Measurements from ENCODE around the gene C1orf21.

C1orf21 gene

DNA sequence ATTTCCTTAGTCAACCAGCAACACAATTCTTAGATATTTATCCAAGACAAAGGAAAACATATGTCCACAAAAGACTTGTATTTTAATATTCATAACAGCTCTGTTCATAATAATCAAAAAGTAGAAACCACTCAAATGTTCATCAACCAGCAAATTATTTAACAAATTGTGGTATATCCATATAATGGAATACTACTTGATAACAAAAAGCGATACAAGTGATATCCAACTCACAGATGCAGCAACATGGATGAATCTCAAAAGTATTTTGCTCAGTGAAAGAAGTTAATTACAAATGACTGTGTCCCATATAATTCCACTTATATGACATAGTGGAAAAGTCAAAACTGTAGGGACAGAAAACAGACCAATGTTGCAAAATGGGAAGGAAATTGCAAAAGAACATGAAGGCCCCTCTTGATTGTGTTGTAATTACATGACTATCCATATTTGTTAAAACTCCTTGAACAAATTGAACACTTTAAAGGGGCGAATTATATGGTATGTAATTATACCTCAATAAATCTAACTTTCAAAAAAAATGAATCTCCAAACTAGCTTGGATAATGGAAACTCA lies 250.9 kb downstream of the C1orf21 start:
- H4K20me1 ChIP-seq (ENCODE audit: insufficient read depth, low read length, poor library complexity, severe bottlenecking) = no peaks in the 10 kb centered on the region
- no peaks in the 10 kb centered on the region for H3K36me3 ChIP-seq (ENCODE audit: insufficient read depth, low read length)
- H3K9me2 ChIP-seq (replicated peaks; ENCODE audit: low read depth, low read length) = no peaks in the 10 kb centered on the region
- no peak overlapping the region for H2AFZ ChIP-seq (ENCODE audit: low read length)
- H3F3A ChIP-seq (ENCODE audit: low read depth) = no peaks in the 10 kb centered on the region
- no peaks in the 10 kb centered on the region for H3K4me1 ChIP-seq (ENCODE audit: insufficient read depth, low read length, poor library complexity, severe bottlenecking)
- H3K27me3 ChIP-seq (ENCODE audit: insufficient read depth, low read length, poor library complexity, severe bottlenecking) = no peaks in the 10 kb centered on the region
- H3K79me2 ChIP-seq (ENCODE audit: insufficient read depth, low read length) = no peaks in the 10 kb centered on the region
- no peak overlapping the region for H3K4me2 ChIP-seq (ENCODE audit: low read depth, low read length, poor library complexity, severe bottlenecking)
- no peaks in the 10 kb centered on the region for H3K9me3 ChIP-seq (ENCODE audit: insufficient read depth, low read depth, low read length)
- H3K4me3 ChIP-seq (ENCODE audit: low read length, poor library complexity, severe bottlenecking) = no peak overlapping the region
- TF ChIP-seq EZH2phosphoT487 (IDR thresholded peaks at IDR 0.05; ENCODE audit: borderline replicate concordance) (no peak), CTCF (conservative IDR thresholded peaks at IDR 0.05; ENCODE audit: low read length) (no peak)
- no peak overlapping the region for H3K9ac ChIP-seq (ENCODE audit: low read depth, low read length, poor library complexity, severe bottlenecking)

- H3K36me3 ChIP-seq (ENCODE audit: insufficient read depth, low read length) = no peaks in the 10 kb centered on the region
- no peaks in the 10 kb centered on the region for H3F3A ChIP-seq (ENCODE audit: low read depth)
- H3K4me1 ChIP-seq (ENCODE audit: insufficient read depth, low read length, poor library complexity, severe bottlenecking) = no peaks in the 10 kb centered on the region
- no peaks in the 10 kb centered on the region for H3K27me3 ChIP-seq (ENCODE audit: insufficient read depth, low read length, poor library complexity, severe bottlenecking)
- H3K9me2 ChIP-seq (replicated peaks; ENCODE audit: low read depth, low read length) = no peaks in the 10 kb centered on the region
- no peaks in the 10 kb centered on the region for H4K20me1 ChIP-seq (ENCODE audit: insufficient read depth, low read length, poor library complexity, severe bottlenecking)
- H3K79me2 ChIP-seq (ENCODE audit: insufficient read depth, low read length) = no peaks in the 10 kb centered on the region
- H3K9me3 ChIP-seq (ENCODE audit: insufficient read depth, low read depth, low read length) = no peaks in the 10 kb centered on the region
- no peak overlapping the region for H3K4me3 ChIP-seq (ENCODE audit: low read length, poor library complexity, severe bottlenecking)
- no peak overlapping the region for H3K9ac ChIP-seq (ENCODE audit: low read depth, low read length, poor library complexity, severe bottlenecking)
- H3K4me2 ChIP-seq (ENCODE audit: low read depth, low read length, poor library complexity, severe bottlenecking) = no peak overlapping the region
- H2AFZ ChIP-seq (ENCODE audit: low read length) = no peak overlapping the region
- TF ChIP-seq CTCF (conservative IDR thresholded peaks at IDR 0.05; ENCODE audit: low read length) (no peak), EZH2phosphoT487 (IDR thresholded peaks at IDR 0.05; ENCODE audit: borderline replicate concordance) (no peak)
These were observed 252.4 kb downstream of the C1orf21 start for GRCh38 chr1:184639205-184639604.

- Histone ChIP-seq H3K27me3 (ENCODE audit: insufficient read depth, low read length, poor library complexity, severe bottlenecking) (no peaks in the 10 kb centered on the region), H3F3A (ENCODE audit: low read depth) (no peaks in the 10 kb centered on the region), H3K9me2 (replicated peaks; ENCODE audit: low read depth, low read length) (no peaks in the 10 kb centered on the region), H3K4me3 (ENCODE audit: low read length, poor library complexity, severe bottlenecking) (no peak overlapping the region), H3K36me3 (ENCODE audit: insufficient read depth, low read length) (no peaks in the 10 kb centered on the region), H4K20me1 (ENCODE audit: insufficient read depth, low read length, poor library complexity, severe bottlenecking) (no peaks in the 10 kb centered on the region), H3K4me2 (ENCODE audit: low read depth, low read length, poor library complexity, severe bottlenecking) (no peak overlapping the region), H2AFZ (ENCODE audit: low read length) (no peak overlapping the region), H3K79me2 (ENCODE audit: insufficient read depth, low read length) (no peaks in the 10 kb centered on the region), H3K9ac (ENCODE audit: low read depth, low read length, poor library complexity, severe bottlenecking) (no peak overlapping the region), H3K9me3 (ENCODE audit: insufficient read depth, low read depth, low read length) (no peaks in the 10 kb centered on the region), H3K4me1 (ENCODE audit: insufficient read depth, low read length, poor library complexity, severe bottlenecking) (no peaks in the 10 kb centered on the region)
- TF ChIP-seq CTCF (conservative IDR thresholded peaks at IDR 0.05; ENCODE audit: low read length) (no peak), EZH2phosphoT487 (IDR thresholded peaks at IDR 0.05; ENCODE audit: borderline replicate concordance) (no peak)
These were observed 253.7 kb downstream of the C1orf21 start for GRCh38 chr1:184640505-184640904.
